HAP-1 (cell line): ENCODE data around the gene TNFSF15.

Experiments used
- DNase-seq, 2 experiments: peaks; one replicate each; pipeline ENCODE4 v3.0.0-alpha.2; 2016 to 2020; ENCODE audit warnings: low spot score in 2 of 2
- H3K27me3 ChIP-seq: fragments of 250-450 bp; sonication (Bioruptor Pico); 2 replicates; pipeline ENCODE4 v1.5.1; 2020; ENCODE audit warnings: low read depth, mild to moderate bottlenecking, moderate library complexity
- H3K36me3 ChIP-seq: fragments of 250-450 bp; sonication (Bioruptor Pico); replicated peaks from 2 replicates; pipeline ENCODE4 v1.5.1; 2020; ENCODE audit warnings: mild to moderate bottlenecking
- H3K4me1 ChIP-seq: fragments of 250-450 bp; sonication (Bioruptor Pico); 2 replicates; pipeline ENCODE4 v1.5.1; 2020; ENCODE audit warnings: mild to moderate bottlenecking
- H3K4me3 ChIP-seq: fragments of 250-450 bp; sonication (Bioruptor Pico); 2 replicates; pipeline ENCODE4 v1.5.1; 2020; ENCODE audit warnings: mild to moderate bottlenecking, moderate library complexity
- H3K9me3 ChIP-seq: fragments of 250-450 bp; sonication (Bioruptor Pico); 2 replicates; pipeline ENCODE4 v1.5.1; 2020; ENCODE audit warnings: mild to moderate bottlenecking, moderate library complexity
- in situ Hi-C: fragments of 300-500 bp; cut with MboI; formaldehyde crosslinking; loops from 3 replicates; pipeline ENCODE4 v1.14.3; 2020; ENCODE audit warnings: low sequenced_read_pairs, inconsistent platforms, mixed read lengths

The TNFSF15 gene

DNA sequence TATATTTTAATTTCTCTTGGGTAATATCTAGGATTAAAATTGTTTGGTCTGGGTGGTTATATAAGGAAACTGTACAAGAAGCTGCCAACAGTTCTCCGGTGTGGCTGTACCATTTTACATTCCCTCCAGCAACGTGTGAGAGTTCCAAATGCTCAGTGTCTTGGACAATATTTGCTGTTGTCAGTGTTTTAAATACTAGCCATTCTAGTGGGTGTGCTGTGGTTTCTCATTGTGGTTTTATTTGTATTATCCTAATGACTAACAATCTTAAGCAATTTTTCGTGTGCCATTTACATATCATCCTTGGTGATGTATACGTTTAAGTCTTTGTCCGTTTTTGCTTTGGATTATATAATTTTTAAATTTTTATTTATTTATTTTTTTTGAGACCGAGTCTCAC, 34.0 kb downstream of the TNFSF15 start:
- Histone ChIP-seq H3K4me3 (no peak overlapping the region), H3K4me1 (no peaks in the 10 kb centered on the region), H3K9me3 (no peaks in the 10 kb centered on the region), H3K36me3 (no peaks in the 10 kb centered on the region), H3K27me3 (no peaks in the 10 kb centered on the region)
- no peak for DNase-seq
- in situ Hi-C loops: no loop called here

DNA sequence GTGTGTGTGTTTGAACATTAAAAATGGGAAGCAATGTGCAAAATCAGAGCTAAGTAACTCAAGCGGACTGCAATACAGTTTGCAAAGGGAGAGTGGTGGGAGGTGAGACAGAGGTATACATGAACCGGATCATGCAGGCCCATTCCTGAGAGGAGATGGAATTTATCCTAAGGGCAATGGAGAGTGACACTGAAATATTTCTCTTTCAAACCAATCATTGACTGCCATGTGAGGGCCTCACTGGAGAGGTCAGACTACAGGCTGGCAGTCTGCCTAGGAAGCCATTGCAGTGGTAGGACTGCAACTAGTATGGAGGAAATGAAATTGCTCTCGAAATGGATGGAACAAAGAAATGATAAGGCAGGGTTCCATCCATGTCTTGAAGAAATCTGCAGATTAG, 34.8 kb downstream of the TNFSF15 start:
- no peak for DNase-seq
- Histone ChIP-seq H3K9me3 (no peaks in the 10 kb centered on the region), H3K27me3 (no peaks in the 10 kb centered on the region), H3K4me3 (no peak overlapping the region), H3K36me3 (no peaks in the 10 kb centered on the region), H3K4me1 (no peaks in the 10 kb centered on the region)
- in situ Hi-C loops: no loop called here

DNA sequence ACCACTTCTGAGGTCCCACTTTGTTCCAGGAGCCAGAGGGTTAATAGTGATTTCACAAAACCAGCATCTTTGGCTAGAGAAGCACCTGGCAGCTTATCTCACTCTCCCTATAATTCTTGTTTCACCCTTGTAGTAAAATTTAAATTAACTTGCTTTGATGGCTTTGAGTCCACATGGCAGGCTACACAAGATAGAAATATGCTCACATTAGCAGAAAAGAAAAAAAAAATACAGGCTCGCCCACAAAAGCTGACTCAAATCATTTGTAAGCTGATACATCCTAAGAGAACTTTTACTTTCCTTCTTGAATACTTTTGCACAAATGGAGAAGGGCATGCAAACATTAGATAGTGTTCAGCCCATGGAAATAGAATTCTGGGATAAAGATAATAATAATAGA, 36.2 kb downstream of the TNFSF15 start:
- Histone ChIP-seq H3K4me3 (no peak overlapping the region), H3K27me3 (no peaks in the 10 kb centered on the region), H3K36me3 (no peaks in the 10 kb centered on the region), H3K9me3 (no peaks in the 10 kb centered on the region), H3K4me1 (no peaks in the 10 kb centered on the region)
- in situ Hi-C loops: no loop called here
- no peak for DNase-seq

DNA sequence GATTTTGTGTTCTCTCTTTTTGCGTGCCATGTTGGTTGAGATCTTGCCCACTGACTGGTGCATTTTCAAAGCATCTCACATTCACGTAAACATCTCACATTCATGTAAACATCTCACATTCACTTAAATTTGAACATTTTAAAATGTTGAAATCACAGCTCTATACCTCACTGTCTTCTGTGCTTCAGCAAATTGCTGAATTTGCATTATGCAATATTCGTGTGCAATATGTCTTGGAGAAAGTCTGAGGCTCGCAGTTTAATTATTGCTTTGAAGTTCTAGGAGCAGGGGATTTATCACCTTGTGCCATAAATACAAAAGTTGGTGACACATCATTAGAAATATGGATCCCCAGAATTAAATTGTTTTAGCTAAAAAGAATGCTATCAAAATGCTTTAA, 42.6 kb downstream of the TNFSF15 start:
- no peaks in the 10 kb centered on the region for H3K27me3 ChIP-seq
- DNase-seq: no peak
- H3K9me3 ChIP-seq: no peaks in the 10 kb centered on the region
- no peak overlapping the region for H3K4me3 ChIP-seq
- no peaks in the 10 kb centered on the region for H3K4me1 ChIP-seq
- no peaks in the 10 kb centered on the region for H3K36me3 ChIP-seq
- in situ Hi-C loops: no loop called here

DNA sequence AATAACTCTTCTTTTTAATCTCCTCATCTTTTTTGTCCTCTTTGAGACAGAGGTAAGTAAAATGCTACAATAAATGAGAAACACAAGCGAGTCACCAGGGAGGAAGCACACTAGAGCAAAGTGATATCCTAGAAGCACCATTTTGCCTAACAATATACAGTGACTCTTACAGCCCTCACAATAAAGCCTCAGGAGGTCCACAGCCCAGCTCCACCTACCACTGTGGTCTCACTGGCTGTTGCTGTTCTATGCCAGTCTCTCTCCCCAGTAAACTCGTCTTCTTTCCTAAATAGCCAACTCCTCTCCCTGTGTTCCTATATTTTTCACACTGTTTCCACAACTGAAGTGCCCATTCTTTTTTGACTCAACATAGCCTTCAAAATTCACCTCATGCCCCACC, 44.3 kb downstream of the TNFSF15 start:
- DNase-seq: no peak
- Histone ChIP-seq H3K4me1 (no peaks in the 10 kb centered on the region), H3K27me3 (no peaks in the 10 kb centered on the region), H3K9me3 (no peaks in the 10 kb centered on the region), H3K4me3 (no peak overlapping the region), H3K36me3 (no peaks in the 10 kb centered on the region)
- in situ Hi-C loops: no loop called here

DNA sequence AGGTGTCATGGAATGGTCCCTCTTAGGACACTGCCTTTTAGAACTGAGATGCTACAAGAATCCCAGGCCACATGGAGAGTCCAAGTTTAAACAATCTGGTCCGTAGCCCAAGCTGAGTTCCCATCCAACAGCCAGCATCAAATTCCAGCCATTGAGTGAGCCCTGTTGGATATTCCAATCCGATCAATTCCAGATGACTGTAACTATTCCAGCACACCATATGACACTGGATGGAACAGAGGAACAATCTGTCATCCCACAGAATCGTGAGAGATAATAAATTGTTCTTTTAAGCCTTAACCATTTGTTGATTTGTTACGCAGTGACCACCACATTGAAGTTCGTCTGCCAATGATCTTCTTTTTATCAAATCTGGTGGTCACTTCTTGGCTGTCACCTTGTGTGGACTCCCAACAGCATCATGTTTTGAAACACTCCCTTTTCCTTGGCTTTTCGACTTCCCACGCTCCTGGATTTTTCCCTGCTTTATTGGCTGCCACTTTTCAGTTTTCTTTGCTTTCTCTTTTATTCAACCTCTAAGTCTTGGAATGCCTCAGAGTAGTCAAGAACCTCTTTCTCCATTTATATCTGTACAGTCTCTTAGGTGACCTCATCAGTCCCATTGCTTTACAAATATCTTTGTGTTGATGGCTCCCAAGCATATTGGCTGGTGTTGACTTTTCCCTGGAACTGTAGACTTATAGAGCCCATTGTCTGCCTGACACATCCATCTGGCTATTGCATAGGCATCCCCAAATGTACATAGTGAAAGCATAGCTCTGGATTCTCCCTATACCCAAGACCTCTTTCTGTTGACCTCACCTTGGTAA, 46.1 kb downstream of the TNFSF15 start:
- Histone ChIP-seq H3K4me3 (no peak overlapping the region), H3K9me3 (no peaks in the 10 kb centered on the region), H3K36me3 (no peaks in the 10 kb centered on the region), H3K4me1 (no peaks in the 10 kb centered on the region), H3K27me3 (no peaks in the 10 kb centered on the region)
- no peak for DNase-seq
- in situ Hi-C loops: no loop called here

DNA sequence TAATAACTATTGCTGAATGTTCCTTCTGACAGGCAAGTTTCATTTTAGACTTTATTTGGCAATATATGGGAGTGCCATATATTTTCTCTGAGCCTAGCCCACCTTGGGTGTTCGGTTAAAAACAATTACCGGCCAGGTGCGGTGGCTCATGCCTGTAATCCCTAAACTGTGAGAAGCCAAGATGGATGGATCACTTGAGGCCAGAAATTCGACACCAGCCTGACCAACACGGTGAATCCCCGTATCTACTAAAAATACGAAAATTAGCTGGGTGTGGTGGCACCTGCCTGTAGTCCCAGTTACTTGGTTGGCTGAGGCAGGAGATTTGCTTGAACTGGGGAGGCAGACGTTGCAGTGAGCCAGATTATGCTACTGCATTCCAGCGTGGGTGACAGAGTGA, 47.9 kb downstream of the TNFSF15 start:
- no peak for DNase-seq
- in situ Hi-C loops: no loop called here
- no peaks in the 10 kb centered on the region for H3K9me3 ChIP-seq
- no peaks in the 10 kb centered on the region for H3K36me3 ChIP-seq
- H3K4me1 ChIP-seq: no peaks in the 10 kb centered on the region
- H3K27me3 ChIP-seq: no peaks in the 10 kb centered on the region
- H3K4me3 ChIP-seq: no peak overlapping the region

DNA sequence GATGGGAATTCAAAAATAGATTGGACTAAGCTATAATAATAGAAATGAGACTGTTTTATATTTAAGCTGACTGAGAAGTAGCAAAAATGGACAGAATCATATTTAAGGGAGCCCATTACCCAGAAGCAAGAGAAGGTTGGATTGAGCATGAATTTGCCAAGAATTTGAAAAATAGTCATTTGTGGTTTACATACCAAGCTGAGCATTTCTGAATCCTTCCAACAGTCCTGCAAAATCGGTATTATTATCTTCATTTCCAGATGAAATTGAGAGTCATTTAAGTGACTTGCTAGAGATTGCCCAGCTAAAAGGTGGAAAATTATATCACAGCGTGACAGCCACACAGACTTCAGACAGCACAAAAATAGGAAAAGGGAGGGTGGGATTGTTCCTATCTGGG, 48.4 kb downstream of the TNFSF15 start:
- Histone ChIP-seq H3K36me3 (no peaks in the 10 kb centered on the region), H3K4me1 (no peaks in the 10 kb centered on the region), H3K27me3 (no peaks in the 10 kb centered on the region), H3K4me3 (no peak overlapping the region), H3K9me3 (no peaks in the 10 kb centered on the region)
- no peak for DNase-seq
- in situ Hi-C loops: no loop called here

DNA sequence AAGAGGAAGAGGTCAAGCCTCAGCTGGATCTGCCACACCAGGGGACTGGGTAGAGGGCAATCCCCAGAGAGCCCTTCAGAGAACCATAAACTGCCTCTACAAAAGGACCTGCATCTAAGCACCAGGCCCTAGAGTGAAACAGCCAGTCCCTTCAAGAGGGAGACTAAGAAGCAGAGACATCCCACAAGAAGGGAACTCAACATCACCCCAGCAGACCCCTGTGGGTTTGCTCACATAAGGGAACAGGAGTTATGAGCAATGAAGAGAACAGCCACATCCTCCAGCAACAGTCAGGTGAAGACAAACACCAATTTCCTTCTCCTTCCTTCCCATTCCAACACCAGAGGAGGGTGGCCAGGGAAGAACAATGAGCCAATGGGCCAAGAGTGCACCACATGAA, 48.9 kb downstream of the TNFSF15 start:
- no peak overlapping the region for H3K4me3 ChIP-seq
- H3K9me3 ChIP-seq: no peaks in the 10 kb centered on the region
- H3K36me3 ChIP-seq: no peaks in the 10 kb centered on the region
- H3K27me3 ChIP-seq: no peaks in the 10 kb centered on the region
- DNase-seq: no peak
- in situ Hi-C loops: no loop called here
- H3K4me1 ChIP-seq: no peaks in the 10 kb centered on the region

DNA sequence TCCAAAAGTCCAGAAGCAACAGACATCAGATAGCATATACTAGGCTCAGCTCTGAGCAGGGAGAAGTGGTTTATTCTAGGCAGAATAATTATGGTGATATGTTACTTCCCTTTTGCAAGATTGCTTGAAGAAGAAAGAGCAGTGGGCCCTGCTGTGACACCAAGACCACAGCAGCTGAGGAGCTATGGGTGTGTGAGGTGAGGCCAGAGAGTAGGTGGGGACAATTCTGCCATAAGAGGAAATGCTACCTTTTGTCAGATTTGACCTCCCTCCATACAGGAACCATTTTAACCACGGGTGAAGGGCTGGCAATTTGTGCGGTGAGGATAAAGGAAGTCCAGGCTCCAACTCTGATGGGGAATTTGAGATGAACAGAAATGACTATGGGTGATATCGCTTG, 51.3 kb downstream of the TNFSF15 start:
- no peak overlapping the region for H3K4me3 ChIP-seq
- DNase-seq: no peak
- in situ Hi-C loops: no loop called here
- no peaks in the 10 kb centered on the region for H3K27me3 ChIP-seq
- H3K9me3 ChIP-seq: no peaks in the 10 kb centered on the region
- H3K4me1 ChIP-seq: no peaks in the 10 kb centered on the region
- H3K36me3 ChIP-seq: no peaks in the 10 kb centered on the region

DNA sequence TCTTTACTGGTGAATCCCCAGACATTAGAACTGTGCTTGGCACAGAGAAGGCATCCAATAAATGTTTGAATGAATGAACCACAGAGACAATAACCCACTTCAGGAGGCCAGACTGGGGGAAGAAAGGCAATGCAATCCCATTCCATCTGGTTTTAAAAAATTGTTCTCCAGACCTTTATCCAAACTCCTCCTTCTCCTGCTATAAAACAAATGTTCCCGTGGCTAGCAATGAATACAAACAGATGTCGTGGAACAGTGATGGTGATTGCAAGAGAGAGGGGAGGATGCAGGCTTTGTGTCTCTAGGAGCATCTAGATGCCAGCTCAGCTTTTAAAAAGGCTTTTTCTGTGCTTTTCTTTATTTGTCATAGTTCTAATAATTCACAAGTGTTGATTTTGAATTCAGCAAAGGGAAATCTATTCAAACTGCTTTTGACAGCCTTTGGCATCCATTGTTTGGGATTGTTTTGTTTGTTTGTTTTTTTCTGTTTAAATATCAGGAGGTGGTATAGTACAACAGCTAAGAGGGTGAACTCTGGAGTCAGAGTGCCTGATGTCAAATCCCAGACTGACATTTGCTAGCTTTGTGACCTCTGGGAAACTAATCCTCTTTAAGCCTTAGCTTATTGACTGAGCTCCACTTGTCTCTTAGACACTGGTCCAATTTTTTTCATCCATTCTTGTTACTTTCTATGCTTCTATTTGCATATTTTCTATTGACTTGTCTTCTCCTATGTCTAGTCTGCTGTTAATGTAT, 59.1 kb downstream of the TNFSF15 start:
- Histone ChIP-seq H3K4me3 (no peak overlapping the region), H3K9me3 (no peaks in the 10 kb centered on the region), H3K4me1 (peaks cover 4% of the 10 kb centered on the region; the same call in 1 of the 2 replicates), H3K27me3 (no peaks in the 10 kb centered on the region; the same call in 1 of the 2 replicates), H3K36me3 (no peaks in the 10 kb centered on the region)
- DNase-seq: peak in 1 of 2 experiments; percentile 16
- in situ Hi-C loops: no loop called here

DNA sequence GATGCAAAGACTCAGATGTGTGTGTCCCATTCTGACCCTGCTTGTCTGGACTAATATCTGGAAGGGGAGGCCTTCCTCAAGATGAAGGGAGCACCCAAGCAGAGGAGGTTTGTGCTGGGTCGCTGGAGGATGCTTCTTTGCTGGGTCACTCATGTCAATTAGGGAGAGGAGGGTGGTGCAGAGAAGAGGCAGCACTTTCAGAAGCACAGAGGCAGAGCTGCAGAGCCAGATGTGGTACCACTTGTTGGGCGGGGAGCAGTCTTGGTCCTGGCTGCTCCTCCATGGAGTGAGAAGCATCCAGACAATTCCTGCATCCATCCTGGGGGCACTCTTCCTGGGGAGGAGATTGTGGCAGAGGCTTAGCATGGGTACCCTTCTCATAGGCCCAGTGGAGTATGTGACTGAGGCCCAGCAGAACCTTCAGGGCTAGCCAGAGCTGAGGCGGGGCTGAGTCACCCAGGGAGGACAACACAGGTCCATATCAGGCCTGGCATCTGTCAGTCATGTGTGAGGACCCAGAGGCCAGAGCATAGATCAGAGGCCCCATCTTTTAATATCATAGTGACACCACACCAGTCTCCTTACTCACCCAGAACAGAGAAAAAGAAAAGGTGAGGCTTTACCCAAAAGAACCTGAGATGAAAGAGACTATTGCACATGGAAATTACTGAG, 59.8 kb downstream of the TNFSF15 start:
- in situ Hi-C loops: no loop called here
- Histone ChIP-seq H3K4me1 (peaks cover 4% of the 10 kb centered on the region; the same call in 1 of the 2 replicates), H3K36me3 (no peaks in the 10 kb centered on the region), H3K27me3 (no peaks in the 10 kb centered on the region; the same call in 1 of the 2 replicates), H3K9me3 (no peaks in the 10 kb centered on the region), H3K4me3 (no peak overlapping the region)
- DNase-seq: no peak

DNA sequence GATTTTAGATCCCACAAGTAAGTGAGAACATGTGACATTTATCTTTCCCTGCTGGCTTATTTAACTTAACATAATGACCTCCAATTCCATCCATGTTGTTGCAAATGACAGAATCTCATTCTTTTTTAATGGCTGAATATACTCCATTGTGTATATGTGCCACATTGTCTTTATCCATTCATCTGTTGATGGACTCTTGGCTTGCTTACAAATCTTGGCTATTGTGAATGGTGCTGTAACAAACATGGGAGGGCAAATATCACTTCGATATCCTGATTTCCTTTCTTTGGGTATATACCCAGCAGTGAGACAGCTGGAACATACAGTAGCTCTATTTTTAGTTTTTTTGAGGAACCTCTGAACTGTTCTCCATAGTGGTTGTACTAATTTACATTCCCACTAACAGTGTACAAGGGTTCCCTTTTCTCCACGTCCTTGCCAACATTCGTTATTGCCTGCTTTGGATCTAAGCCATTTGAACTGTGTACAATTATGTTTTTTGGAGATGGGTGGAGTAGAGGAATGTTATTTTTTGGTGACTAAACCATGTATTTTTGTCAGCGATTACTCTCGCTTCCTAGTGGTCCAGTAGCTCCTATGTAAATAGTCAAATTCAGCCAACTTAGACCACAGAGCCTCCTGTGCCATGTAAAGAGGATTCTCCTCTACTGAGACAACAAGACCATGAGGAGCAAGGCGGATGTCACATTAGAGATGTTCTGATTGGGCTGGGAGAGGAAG, 60.6 kb downstream of the TNFSF15 start:
- Histone ChIP-seq H3K4me3 (no peak overlapping the region), H3K4me1 (peaks cover 4% of the 10 kb centered on the region; the same call in 1 of the 2 replicates), H3K27me3 (peaks cover 3% of the 10 kb centered on the region), H3K36me3 (no peaks in the 10 kb centered on the region), H3K9me3 (no peaks in the 10 kb centered on the region)
- in situ Hi-C loops: no loop called here
- peak in 1 of 2 experiments; percentile 6 for DNase-seq
